GM23248 (cell line): Measurements from ENCODE around the gene CYGB.

Experiments used
- EZH2 ChIP-seq: fragments of 200-600 bp; sonication (generic); IDR thresholded peaks from 2 replicates; pipeline ENCODE4 v1.6.1; 2018; ENCODE audit warnings: antibody characterized with exemption, mild to moderate bottlenecking; ENCODE audit not compliant: insufficient read depth, poor library complexity, severe bottlenecking
- EZH2phosphoT487 ChIP-seq: fragments of 200-600 bp; sonication (generic); IDR thresholded peaks from 2 replicates; pipeline ENCODE4 v1.6.1; 2018; ENCODE audit warnings: antibody characterized with exemption, moderate library complexity, mild to moderate bottlenecking, low read depth; ENCODE audit not compliant: insufficient read depth

- TF ChIP-seq EZH2 (no peak), EZH2phosphoT487 (no peak)
These were observed 47.6 kb upstream of the CYGB start for GRCh38 chr17:76585033-76585648.
